SK-MEL-5 (cell line): ENCODE measurements around the gene MAGED1. TPM values are rescaled to one million over a fixed set of nuclear protein-coding genes. Genes with fewer than 3 reads are reported as not detected.
"Not testable (repeated sequence)": the region's sequence is repeated elsewhere in the genome, so short reads cannot be mapped to it uniquely, and the experiment has no call there.

Experiments
- DNase-seq: peaks from one replicate; pipeline ENCODE4 v3.0.0-alpha.2; 2016; ENCODE audit warnings: low read depth, low spot score
- in situ Hi-C: cut with HindIII; loops from 2 replicates; pipeline ENCODE4 v1.10.0; 2016; ENCODE audit warnings: low sequenced_read_pairs, high pct_unique_total_duplicates, low pct_unique_long_range_greater_than_20kb
- small RNA-seq, 2 experiments: library from RNA; depleted of rRNA; stranded (forward); fragments of <200 nt; gene quantifications; one replicate each; pipeline ENCODE3, GENCODE V24; 2014
- total RNA-seq: library from RNA; depleted of rRNA; stranded (reverse); fragments of >200 nt; shearing (Covaris generic); gene quantifications from 2 replicates; pipeline ENCODE4 v1.2.3, GENCODE V29; 2014; rRNA removed

MAGED1 gene
- total RNA-seq, 1 experiment from 2014 or later: 115 TPM

- in situ Hi-C loops: no loop called here
- DNase-seq: peak; percentile 54
These were observed 1.4 kb upstream of the MAGED1 start for GRCh38 chrX:51891821-51892551.

GRCh38 chrX:51893931-51894696 lies 691 bp downstream of the MAGED1 start:
- in situ Hi-C loops: no loop called here
- DNase-seq: peak; percentile 33

GRCh38 chrX:51894697-51895336 lies 1.4 kb downstream of the MAGED1 start:
- DNase-seq: no peak
- in situ Hi-C loops: no loop called here

GRCh38 chrX:51896626-51897025 lies 3.2 kb downstream of the MAGED1 start:
- DNase-seq: no peak
- in situ Hi-C loops: no loop called here

- no peak for DNase-seq
- in situ Hi-C loops: no loop called here
These were observed 6.3 kb downstream of the MAGED1 start for GRCh38 chrX:51899741-51900140.

GRCh38 chrX:51902510-51903050 lies 9.2 kb downstream of the MAGED1 start:
- DNase-seq: no peak
- in situ Hi-C loops: no loop called here

GRCh38 chrX:51905152-51905551 lies 11.7 kb downstream of the MAGED1 start:
- in situ Hi-C loops, DNase-seq: not testable (repeated sequence)

- in situ Hi-C loops: no loop called here
- DNase-seq: no peak
These were observed 12.3 kb downstream of the MAGED1 start for GRCh38 chrX:51905711-51906110.

GRCh38 chrX:51917604-51918003 lies 24.2 kb downstream of the MAGED1 start:
- in situ Hi-C loops: no loop called here
- DNase-seq: no peak

GRCh38 chrX:51922561-51922960 lies 29.1 kb downstream of the MAGED1 start:
- no peak for DNase-seq
- in situ Hi-C loops: no loop called here

- in situ Hi-C loops: no loop called here
- DNase-seq: no peak
These were observed 38.2 kb downstream of the MAGED1 start for GRCh38 chrX:51931566-51932150.

Small RNA genes lying within 50 kb of the gene (small RNA-seq; reads per million reads assigned to genes)
- gene AL929410.2 (0 reads per million in 2 experiments), gene RNU6-504P (0 reads per million in 2 experiments)

Other genes with a start within 250 kb of the MAGED1 start
- 0.32 TPM in 1 of 2 replicates, not detected in the other for gene CENPVL2, start 210.8 kb upstream of the MAGED1 start, total RNA-seq
- gene CENPVL1, start 183.1 kb upstream of the MAGED1 start, total RNA-seq: 0.32 TPM in 1 of 2 replicates, not detected in the other
- 9.4 and 9.5 TPM in 2 replicates for gene GSPT2, start 150.2 kb upstream of the MAGED1 start, total RNA-seq
- gene MAGED4B, start 175.6 kb downstream of the MAGED1 start, total RNA-seq: 13.0 and 32.1 TPM in 2 replicates